CD8-positive, alpha-beta memory T cell (primary cell): Measurements from ENCODE around the gene GLT6D1. TPM values are rescaled to one million over a fixed set of nuclear protein-coding genes. Genes with fewer than 3 reads are reported as not detected.
A peak's percentile ranks its signal among the peaks of the same experiment; 100 is the strongest.

ENCODE experiments used
- CTCF ChIA-PET: fragments of 350-600 bp; sonication (Branson Sonifier 250); formaldehyde crosslinking; loops from one replicate; lab custom pipeline; 2021; ENCODE audit warnings: antibody characterized with exemption; lab: Charles Lee
- POLR2A ChIA-PET: fragments of 350-600 bp; sonication (Branson Sonifier 250); formaldehyde crosslinking; loops from one replicate; lab custom pipeline; 2021; ENCODE audit warnings: antibody characterized with exemption; lab: Charles Lee
- DNase-seq, 5 donors: peaks; one replicate each; pipeline versions ENCODE4 v3.0.0 to v3.0.0-alpha.2; 2020 to 2022; ENCODE audit warnings: mixed read lengths in 1 of 5
- H3K27ac ChIP-seq: one replicate; pipeline ENCODE4 v1.7.0; 2013; ENCODE audit warnings: low read depth, mild to moderate bottlenecking, low read length, moderate library complexity
- H3K27me3 ChIP-seq: 2 replicates; pipeline ENCODE4 v1.7.0; 2013; ENCODE audit warnings: low read length, mild to moderate bottlenecking; ENCODE audit not compliant: insufficient read depth, poor library complexity, severe bottlenecking
- H3K36me3 ChIP-seq: 2 replicates; pipeline ENCODE4 v1.7.0; 2013; ENCODE audit warnings: mild to moderate bottlenecking, low read length, moderate library complexity; ENCODE audit not compliant: insufficient read depth
- H3K4me1 ChIP-seq: 2 replicates; pipeline ENCODE4 v1.7.0; 2013; ENCODE audit warnings: mild to moderate bottlenecking, low read length, moderate library complexity; ENCODE audit not compliant: insufficient read depth
- H3K4me3 ChIP-seq: 2 replicates; pipeline ENCODE4 v1.7.0; 2013; ENCODE audit warnings: mild to moderate bottlenecking, low read length
- H3K9me3 ChIP-seq: 2 replicates; pipeline ENCODE4 v1.7.0; 2013; ENCODE audit warnings: mild to moderate bottlenecking, low read length
- H3K27ac Mint-ChIP-seq, 8 donors: one replicate each; pipeline ENCODE4 v1.8.0; 2020 to 2021; ENCODE audit warnings: mixed read lengths in 8 of 8, mild to moderate bottlenecking in 6 of 8, inconsistent platforms in 3 of 8, moderate library complexity in 3 of 8
- H3K27me3 Mint-ChIP-seq, 2 donors: one replicate each; pipeline ENCODE4 v1.8.0; 2020 to 2021; ENCODE audit warnings: mixed read lengths in 2 of 2, mild to moderate bottlenecking in 1 of 2, moderate library complexity in 1 of 2
- H3K36me3 Mint-ChIP-seq, 3 donors: one replicate each; pipeline ENCODE4 v1.8.0; 2020 to 2021; ENCODE audit warnings: mixed read lengths in 3 of 3, inconsistent platforms in 1 of 3, mild to moderate bottlenecking in 1 of 3
- H3K4me1 Mint-ChIP-seq, 3 donors: one replicate each; pipeline ENCODE4 v1.8.0; 2020 to 2021; ENCODE audit warnings: mixed read lengths in 3 of 3, inconsistent platforms in 1 of 3, mild to moderate bottlenecking in 1 of 3
- H3K4me3 Mint-ChIP-seq, 7 donors: one replicate each; pipeline ENCODE4 v1.8.0; 2020 to 2021; ENCODE audit warnings: mixed read lengths in 7 of 7, mild to moderate bottlenecking in 6 of 7, moderate library complexity in 4 of 7, inconsistent platforms in 2 of 7
- H3K9me3 Mint-ChIP-seq, 5 donors: one replicate each; pipeline ENCODE4 v1.8.0; 2020 to 2022; ENCODE audit warnings: mixed read lengths in 5 of 5, mild to moderate bottlenecking in 3 of 5, moderate library complexity in 2 of 5, inconsistent platforms in 1 of 5
- polyA plus RNA-seq: library from polyadenylated mRNA; unstranded; fragments of 300-500 nt; fragmentation: Illumina TruSeq; gene quantifications from one replicate; pipeline ENCODE4 v1.2.3, GENCODE V29; 2021
- total RNA-seq, 2 experiments: library from RNA; stranded (reverse); gene quantifications; one replicate each; pipeline ENCODE4 v1.2.3, GENCODE V29; 2021

Gene GLT6D1
- total and polyA plus RNA-seq, 3 experiments from 2014 or later: not detected

DNA sequence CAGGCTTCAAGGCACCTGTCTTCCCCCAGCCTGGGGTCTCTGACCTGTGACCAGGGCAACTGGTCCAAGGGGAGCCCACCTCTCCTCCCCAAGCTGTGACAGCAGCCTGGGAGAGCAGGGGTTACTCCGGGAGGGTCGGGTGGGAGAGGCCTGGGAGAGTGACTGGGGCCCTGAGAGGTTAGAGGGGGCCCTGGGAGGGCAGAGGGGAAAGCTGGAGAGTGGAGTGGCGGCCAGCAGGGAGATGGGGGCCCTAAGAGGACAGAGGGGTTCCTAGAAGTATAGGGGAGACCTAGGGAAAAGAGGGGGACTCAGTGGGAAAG, 24.1 kb upstream of the GLT6D1 start:
- no peaks in the 10 kb centered on the region for H3K27me3 ChIP-seq
- Mint-ChIP-seq H3K4me1 (no peaks in the 10 kb centered on the region), H3K27me3 (peaks cover 4 to 7% of the 10 kb centered on the region in 2 donors), H3K9me3 (peaks cover 0 to 2% (median 0%) of the 10 kb centered on the region in 5 donors), H3K36me3 (no peaks in the 10 kb centered on the region), H3K4me3 (no peak overlapping the region), H3K27ac (no peak overlapping the region)
- H3K4me3 ChIP-seq: no peak overlapping the region
- no peak overlapping the region for H3K27ac ChIP-seq
- ChIA-PET POLR2A (no interaction called here), CTCF (no interaction called here)
- H3K4me1 ChIP-seq: no peaks in the 10 kb centered on the region
- DNase-seq: no peak
- H3K36me3 ChIP-seq: no peaks in the 10 kb centered on the region
- H3K9me3 ChIP-seq: no peaks in the 10 kb centered on the region

DNA sequence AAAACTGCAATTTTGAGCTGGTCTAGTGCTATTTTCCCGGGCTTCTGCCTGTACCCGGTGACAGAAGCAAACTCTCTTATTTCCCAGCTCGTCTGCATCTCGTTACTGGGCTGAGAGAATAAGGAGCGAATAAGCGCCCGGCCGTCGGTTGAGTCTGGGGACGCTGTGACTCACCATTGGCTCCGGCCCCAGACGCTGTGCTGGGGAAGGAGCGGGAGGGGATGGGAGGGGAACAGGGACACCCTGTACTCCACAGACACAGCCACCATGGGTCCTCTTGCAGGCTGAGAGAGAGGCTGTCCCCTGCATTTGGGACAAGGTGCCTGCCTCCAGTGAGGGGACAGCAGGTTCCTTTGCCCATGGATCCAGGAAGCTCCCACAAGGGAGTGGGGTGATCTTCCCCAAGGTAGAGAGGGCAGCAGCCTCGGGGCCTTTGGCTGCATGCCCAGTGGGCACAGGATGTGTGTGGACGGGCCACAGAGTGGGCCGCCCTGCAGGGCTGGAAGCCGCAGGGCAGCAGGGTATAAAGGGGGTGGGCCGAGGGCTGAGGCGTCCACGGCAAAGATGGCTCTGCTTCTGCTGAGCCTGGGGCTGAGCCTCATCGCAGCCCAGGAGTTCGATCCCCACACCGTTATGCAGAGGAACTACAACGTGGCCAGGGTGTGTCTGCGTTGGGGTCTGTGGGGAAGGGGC, 23.6 kb upstream of the GLT6D1 start, which contains the start of gene LCN9:
TSS of gene LCN9 (plus strand) at position 552 of the 693 bp plus-strand sequence. CDS start at position 565, 13 bp downstream.
- no peak within 1 kb of the TSS for H3K27ac Mint-ChIP-seq

DNA sequence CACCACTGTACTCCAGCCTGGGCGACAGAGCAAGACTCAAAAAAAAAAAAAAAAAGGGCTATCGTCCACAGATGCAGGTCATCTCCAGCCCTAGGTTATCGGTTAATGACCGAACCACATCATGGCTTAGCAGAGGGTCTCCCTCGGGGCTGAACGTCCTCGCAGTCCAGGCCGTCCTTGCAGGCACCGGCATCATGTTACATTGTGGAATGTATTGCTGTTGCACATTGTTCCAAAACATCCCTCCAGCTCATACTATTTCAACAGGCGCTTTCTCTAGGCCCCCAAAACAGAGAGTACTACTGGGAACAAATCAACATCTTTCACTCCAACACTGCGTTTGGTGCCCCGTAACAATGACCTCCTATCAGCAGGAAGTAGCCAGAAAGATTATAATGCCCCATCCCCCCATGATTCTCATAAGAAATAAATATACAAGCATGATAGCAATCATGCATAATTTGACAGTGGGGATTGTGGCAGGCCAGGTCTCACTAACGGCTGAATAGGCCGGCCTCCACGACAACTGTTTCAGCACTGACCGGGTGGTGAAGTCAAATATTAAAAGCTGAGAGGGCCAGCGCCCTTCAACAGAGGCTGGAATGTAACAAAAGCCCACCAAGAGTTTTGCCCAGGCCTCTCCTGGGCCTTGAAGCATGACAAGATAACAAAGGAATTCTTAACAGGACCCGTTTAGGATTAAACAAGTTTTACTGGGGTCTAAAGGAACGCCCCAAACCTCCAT, 22.6 kb upstream of the GLT6D1 start:
- H3K9me3 Mint-ChIP-seq: no peaks in the 10 kb centered on the region
- H3K27me3 ChIP-seq: no peaks in the 10 kb centered on the region
- no peak overlapping the region for H3K4me3 Mint-ChIP-seq
- H3K27ac Mint-ChIP-seq: no peak overlapping the region
- H3K4me1 Mint-ChIP-seq: no peaks in the 10 kb centered on the region
- no peaks in the 10 kb centered on the region for H3K36me3 Mint-ChIP-seq
- ChIA-PET CTCF (no interaction called here), POLR2A (no interaction called here)
- peaks cover 6 to 7% of the 10 kb centered on the region in 2 donors for H3K27me3 Mint-ChIP-seq
- H3K9me3 ChIP-seq: no peaks in the 10 kb centered on the region
- DNase-seq: no peak
- H3K4me3 ChIP-seq: no peak overlapping the region
- H3K36me3 ChIP-seq: no peaks in the 10 kb centered on the region
- H3K4me1 ChIP-seq: no peaks in the 10 kb centered on the region
- no peak overlapping the region for H3K27ac ChIP-seq

More for the DNA sequence above, 23.6 kb upstream of the GLT6D1 start, which contains the start of gene LCN9:
- H3K4me3 ChIP-seq: no peak within 1 kb of the TSS
- no peaks in the 10 kb centered on the region for H3K27me3 ChIP-seq
- POLR2A ChIA-PET: no interaction called here
- Mint-ChIP-seq H3K4me3 (no peak within 1 kb of the TSS), H3K36me3 (no peaks in the 10 kb centered on the region), H3K4me1 (no peaks in the 10 kb centered on the region), H3K9me3 (no peaks in the 10 kb centered on the region), H3K27me3 (peaks cover 4 to 7% of the 10 kb centered on the region in 2 donors)
- no peak for DNase-seq
- no peaks in the 10 kb centered on the region for H3K4me1 ChIP-seq
- H3K27ac ChIP-seq: no peak within 1 kb of the TSS
- no peaks in the 10 kb centered on the region for H3K36me3 ChIP-seq
- H3K9me3 ChIP-seq: no peaks in the 10 kb centered on the region
- CTCF ChIA-PET: no interaction called here

DNA sequence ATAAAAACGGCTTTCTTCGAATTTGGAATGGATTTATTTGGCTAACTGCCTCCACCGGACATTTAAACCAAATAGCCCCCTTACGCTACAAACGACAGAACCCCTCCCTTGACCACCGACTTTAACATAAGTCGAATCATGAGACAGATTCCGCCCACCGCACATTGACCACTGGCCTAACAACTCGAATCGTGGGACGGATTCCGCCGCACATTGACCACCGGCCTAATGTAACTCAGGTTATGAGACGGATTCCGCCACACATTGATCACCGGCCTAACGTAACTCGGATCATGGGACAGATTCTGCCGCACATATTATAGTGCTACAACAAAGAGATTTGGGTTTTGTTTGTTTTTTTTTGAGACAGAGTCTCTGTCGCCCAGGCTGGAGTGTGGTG, 21.1 kb upstream of the GLT6D1 start:
- CTCF ChIA-PET: no interaction called here
- H3K9me3 Mint-ChIP-seq: no peaks in the 10 kb centered on the region
- no peaks in the 10 kb centered on the region for H3K4me1 ChIP-seq
- no peak for DNase-seq
- POLR2A ChIA-PET: no interaction called here
- no peaks in the 10 kb centered on the region for H3K36me3 Mint-ChIP-seq
- H3K4me3 Mint-ChIP-seq: no peak overlapping the region
- H3K36me3 ChIP-seq: no peaks in the 10 kb centered on the region
- H3K9me3 ChIP-seq: no peaks in the 10 kb centered on the region
- H3K27ac ChIP-seq: no peak overlapping the region
- no peaks in the 10 kb centered on the region for H3K27me3 ChIP-seq
- H3K4me1 Mint-ChIP-seq: no peaks in the 10 kb centered on the region
- H3K27ac Mint-ChIP-seq: peak overlapping the region in 1 of 8 donors; percentile 18
- H3K4me3 ChIP-seq: no peak overlapping the region
- peaks cover 2 to 12% of the 10 kb centered on the region in 2 donors for H3K27me3 Mint-ChIP-seq

DNA sequence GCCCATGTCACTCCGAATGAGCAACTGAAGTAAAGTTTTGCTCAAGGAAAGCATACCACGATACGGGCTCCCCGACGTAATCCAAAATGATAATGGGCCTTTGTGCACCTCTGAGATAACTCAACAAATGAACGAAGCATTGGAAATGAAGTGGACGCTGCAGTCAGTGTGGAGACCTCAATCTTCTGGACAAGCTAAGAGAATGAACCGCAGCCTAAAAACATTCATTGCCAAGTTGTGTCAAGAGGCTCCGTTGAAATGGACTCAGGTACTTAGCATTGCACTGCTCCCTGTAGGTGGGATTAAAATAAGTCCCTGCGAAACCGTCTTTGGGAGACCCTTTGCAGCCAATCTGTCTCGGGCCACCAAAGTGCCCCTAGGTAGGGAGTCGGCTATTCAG, 19.9 kb upstream of the GLT6D1 start:
- POLR2A ChIA-PET: no interaction called here
- Histone ChIP-seq H3K9me3 (no peaks in the 10 kb centered on the region), H3K27ac (no peak overlapping the region), H3K4me3 (no peak overlapping the region), H3K4me1 (no peaks in the 10 kb centered on the region), H3K36me3 (no peaks in the 10 kb centered on the region), H3K27me3 (no peaks in the 10 kb centered on the region)
- Mint-ChIP-seq H3K36me3 (no peaks in the 10 kb centered on the region), H3K27me3 (peaks cover 7 to 21% of the 10 kb centered on the region in 2 donors), H3K4me1 (no peaks in the 10 kb centered on the region), H3K4me3 (no peak overlapping the region), H3K9me3 (no peaks in the 10 kb centered on the region), H3K27ac (no peak overlapping the region)
- no peak for DNase-seq
- CTCF ChIA-PET: no interaction called here

DNA sequence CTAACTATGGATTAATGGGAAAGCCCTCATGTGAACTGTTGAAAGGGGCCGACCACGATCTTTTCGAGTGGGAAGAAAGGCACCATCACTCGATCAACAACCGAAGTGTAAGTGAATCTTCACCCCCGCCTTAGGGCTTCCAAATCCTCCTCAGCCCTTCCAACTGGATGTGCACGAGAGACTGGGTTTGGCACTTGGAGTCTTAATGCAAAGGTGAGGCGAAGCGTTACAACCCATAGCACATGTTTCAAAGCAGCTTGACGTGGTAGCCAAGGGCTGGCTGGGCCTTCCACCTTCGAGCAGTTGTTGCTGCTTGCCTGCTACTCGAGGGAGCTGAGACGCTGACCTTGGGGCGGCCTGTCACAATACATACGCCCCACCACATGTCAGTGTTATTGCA, 18.1 kb upstream of the GLT6D1 start:
- Histone ChIP-seq H3K27me3 (no peaks in the 10 kb centered on the region), H3K27ac (no peak overlapping the region), H3K36me3 (no peaks in the 10 kb centered on the region), H3K9me3 (no peaks in the 10 kb centered on the region), H3K4me1 (no peaks in the 10 kb centered on the region), H3K4me3 (no peak overlapping the region)
- ChIA-PET POLR2A (no interaction called here), CTCF (no interaction called here)
- no peaks in the 10 kb centered on the region for H3K4me1 Mint-ChIP-seq
- H3K4me3 Mint-ChIP-seq: no peak overlapping the region
- H3K36me3 Mint-ChIP-seq: no peaks in the 10 kb centered on the region
- no peaks in the 10 kb centered on the region for H3K9me3 Mint-ChIP-seq
- peaks cover 9 to 24% of the 10 kb centered on the region in 2 donors for H3K27me3 Mint-ChIP-seq
- no peak overlapping the region for H3K27ac Mint-ChIP-seq
- DNase-seq: no peak

DNA sequence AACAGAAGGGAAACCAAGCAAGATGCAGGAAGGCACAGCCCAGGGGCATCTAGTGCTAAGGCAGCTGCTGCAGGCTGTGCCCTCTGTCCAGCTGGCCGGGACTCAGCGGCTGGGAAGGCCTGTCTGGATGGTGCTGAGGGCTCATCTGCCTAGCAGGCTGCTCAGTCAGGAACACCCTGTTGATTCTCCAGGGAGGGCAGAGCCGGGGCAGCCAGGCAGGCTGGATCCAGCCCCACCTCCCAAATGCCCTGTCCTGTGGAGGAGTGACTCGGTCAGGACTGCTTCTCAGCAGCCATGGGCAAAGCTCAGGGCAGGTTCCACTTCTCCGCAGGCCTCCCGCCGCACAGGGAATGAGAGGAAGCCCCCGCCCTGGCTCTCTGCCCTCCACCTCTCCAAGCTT, 16.0 kb upstream of the GLT6D1 start:
- Histone ChIP-seq H3K4me1 (no peaks in the 10 kb centered on the region), H3K4me3 (no peak overlapping the region), H3K36me3 (no peaks in the 10 kb centered on the region), H3K27ac (no peak overlapping the region), H3K27me3 (no peaks in the 10 kb centered on the region), H3K9me3 (no peaks in the 10 kb centered on the region)
- Mint-ChIP-seq H3K4me3 (no peak overlapping the region), H3K27me3 (peaks cover 9 to 27% of the 10 kb centered on the region in 2 donors), H3K36me3 (no peaks in the 10 kb centered on the region), H3K4me1 (no peaks in the 10 kb centered on the region), H3K9me3 (peaks cover 0 to 4% (median 0%) of the 10 kb centered on the region in 5 donors), H3K27ac (no peak overlapping the region)
- DNase-seq: no peak
- POLR2A ChIA-PET: no interaction called here
- CTCF ChIA-PET: no interaction called here

DNA sequence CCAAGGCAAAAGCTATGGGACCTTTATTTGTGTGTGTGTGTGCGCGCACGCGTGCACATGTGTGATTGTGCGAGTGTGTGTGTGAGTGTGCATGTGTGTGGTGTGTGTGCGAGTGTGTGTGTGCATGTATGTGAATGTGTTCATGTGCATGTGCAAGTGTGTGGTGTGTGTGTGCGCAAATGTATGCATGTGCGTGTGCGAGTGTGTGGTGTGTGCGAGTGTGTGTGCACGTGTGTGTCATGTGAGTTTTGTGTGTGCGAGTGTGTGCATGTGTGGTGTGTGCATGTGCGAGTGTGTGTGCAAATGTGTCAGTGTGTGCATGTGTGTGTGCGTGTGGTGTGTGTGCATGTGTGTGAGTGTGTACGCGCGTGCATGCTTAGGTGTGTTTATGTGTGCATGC, 11.1 kb upstream of the GLT6D1 start:
- Histone ChIP-seq H3K27ac (no peak overlapping the region), H3K9me3 (peaks cover 5% of the 10 kb centered on the region), H3K36me3 (no peaks in the 10 kb centered on the region), H3K4me1 (no peaks in the 10 kb centered on the region), H3K4me3 (no peak overlapping the region), H3K27me3 (no peaks in the 10 kb centered on the region)
- Mint-ChIP-seq H3K27me3 (peaks cover 10 to 16% of the 10 kb centered on the region in 2 donors), H3K4me3 (no peak overlapping the region), H3K27ac (no peak overlapping the region), H3K9me3 (peaks cover 27 to 39% (median 31%) of the 10 kb centered on the region in 5 donors), H3K4me1 (no peaks in the 10 kb centered on the region), H3K36me3 (peaks cover 0 to 2% (median 1%) of the 10 kb centered on the region in 3 donors)
- no peak for DNase-seq
- POLR2A ChIA-PET: no interaction called here
- CTCF ChIA-PET: no interaction called here
